NT2/D1 (cell line): ENCODE data around the gene ITGBL1.

ENCODE experiments used
- SUZ12 ChIP-seq: IDR thresholded peaks from 2 replicates; pipeline ENCODE4 v1.6.1; 2011; ENCODE audit not compliant: insufficient read length, insufficient read depth; ENCODE audit errors: extremely low read depth
- YY1 ChIP-seq: IDR thresholded peaks from 2 replicates; pipeline ENCODE4 v1.6.1; 2011; ENCODE audit not compliant: insufficient read length, insufficient read depth
- ZNF274 ChIP-seq: IDR thresholded peaks from 2 replicates; pipeline ENCODE4 v1.6.1; 2011; ENCODE audit warnings: mild to moderate bottlenecking, low read depth, low read length

DNA sequence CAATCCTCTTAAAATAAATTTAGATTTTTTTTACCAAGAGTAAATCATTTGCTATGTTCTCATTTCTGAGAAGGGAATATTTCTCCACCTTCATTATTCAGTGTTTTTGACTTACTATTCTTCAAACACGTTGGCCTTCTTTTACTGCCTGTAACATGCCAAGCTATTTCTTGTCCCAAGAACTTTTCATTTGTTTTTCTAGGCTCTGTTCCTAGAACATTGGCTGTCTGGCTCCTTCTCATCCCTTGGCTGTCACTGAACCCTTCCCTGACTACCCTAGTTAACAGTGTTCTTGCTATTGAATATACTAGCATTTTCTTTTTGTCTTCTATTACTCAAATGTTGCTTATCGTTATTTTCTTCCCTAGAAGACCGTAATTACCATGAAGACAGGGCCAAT is 248.1 kb downstream of the ITGBL1 start:
- TF ChIP-seq SUZ12 (no peak), ZNF274 (no peak), YY1 (no peak)
